Measurements from ENCODE around the gene PRAMEF8. TPM values are rescaled to one million over a fixed set of nuclear protein-coding genes. Genes with fewer than 3 reads are reported as not detected.
"Not testable (repeated sequence)": the region's sequence is repeated elsewhere in the genome, so short reads cannot be mapped to it uniquely, and the experiment has no call there.

PRAMEF8 gene
- total and polyA plus RNA-seq, 12 donors = not detected

DNA sequence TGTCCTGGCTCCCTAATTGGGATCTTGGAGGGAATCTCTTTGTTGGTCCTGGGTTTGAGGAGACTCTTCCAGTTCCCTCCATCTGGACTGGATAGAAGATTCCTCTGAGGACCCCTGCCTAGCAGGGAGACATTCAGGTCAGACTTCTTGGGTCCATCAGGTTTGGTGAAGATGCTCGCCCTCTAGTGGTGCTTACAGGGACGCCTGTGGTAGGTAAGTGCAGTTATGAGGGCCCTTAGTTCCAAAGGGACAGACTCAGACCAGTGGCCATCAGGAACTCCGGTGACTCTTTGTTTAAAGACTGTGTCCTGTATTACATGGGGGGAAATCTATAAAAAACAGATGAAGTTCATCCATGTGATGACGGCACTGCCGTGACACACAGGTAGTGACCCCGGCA is 7.9 kb downstream of the PRAMEF8 start:
- H3K9me3 ChIP-seq; H3K27ac ChIP-seq; DNase-seq; intact Hi-C loops (cut with DNase I); ATAC-seq; H3K4me1 ChIP-seq; H3K36me3 ChIP-seq; H3K27me3 ChIP-seq; H3K4me3 ChIP-seq: not testable (repeated sequence)
- 50 to 51% methylated on average over 2 to 4 of the region's 6 CpGs for WGBS, 2 donors
- TF ChIP-seq, protein P1, sequence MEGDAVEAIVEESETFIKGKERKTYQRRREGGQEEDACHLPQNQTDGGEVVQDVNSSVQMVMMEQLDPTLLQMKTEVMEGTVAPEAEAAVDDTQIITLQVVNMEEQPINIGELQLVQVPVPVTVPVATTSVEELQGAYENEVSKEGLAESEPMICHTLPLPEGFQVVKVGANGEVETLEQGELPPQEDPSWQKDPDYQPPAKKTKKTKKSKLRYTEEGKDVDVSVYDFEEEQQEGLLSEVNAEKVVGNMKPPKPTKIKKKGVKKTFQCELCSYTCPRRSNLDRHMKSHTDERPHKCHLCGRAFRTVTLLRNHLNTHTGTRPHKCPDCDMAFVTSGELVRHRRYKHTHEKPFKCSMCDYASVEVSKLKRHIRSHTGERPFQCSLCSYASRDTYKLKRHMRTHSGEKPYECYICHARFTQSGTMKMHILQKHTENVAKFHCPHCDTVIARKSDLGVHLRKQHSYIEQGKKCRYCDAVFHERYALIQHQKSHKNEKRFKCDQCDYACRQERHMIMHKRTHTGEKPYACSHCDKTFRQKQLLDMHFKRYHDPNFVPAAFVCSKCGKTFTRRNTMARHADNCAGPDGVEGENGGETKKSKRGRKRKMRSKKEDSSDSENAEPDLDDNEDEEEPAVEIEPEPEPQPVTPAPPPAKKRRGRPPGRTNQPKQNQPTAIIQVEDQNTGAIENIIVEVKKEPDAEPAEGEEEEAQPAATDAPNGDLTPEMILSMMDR (IDR thresholded peaks at IDR 0.05) = peak in 1 of 9 donors; percentile 8

GRCh38 chr1:13265124-13265523 is 19.8 kb downstream of the PRAMEF8 start:
- H3K27me3 ChIP-seq; H3K4me1 ChIP-seq; H3K4me3 ChIP-seq; H3K36me3 ChIP-seq; ATAC-seq; intact Hi-C loops (cut with DNase I); H3K27ac ChIP-seq; DNase-seq; H3K9me3 ChIP-seq: not testable (repeated sequence)
- 24 to 31% methylated on average over 2 of the region's 3 CpGs for WGBS, 2 donors

GRCh38 chr1:13253898-13254297 is 31.0 kb downstream of the PRAMEF8 start, which contains the start of gene PRAMEF5:
TSS of gene PRAMEF5 (plus strand) at chr1:13254198. CDS start at chr1:13259269, 5,071 bp downstream.
- H3K27ac ChIP-seq; intact Hi-C loops (cut with DNase I); H3K27me3 ChIP-seq; H3K9me3 ChIP-seq; DNase-seq; H3K4me3 ChIP-seq; H3K4me1 ChIP-seq; ATAC-seq; H3K36me3 ChIP-seq: not testable (repeated sequence)
- 90 to 94% methylated on average over 2 of the region's 5 CpGs for WGBS, 2 donors

DNA sequence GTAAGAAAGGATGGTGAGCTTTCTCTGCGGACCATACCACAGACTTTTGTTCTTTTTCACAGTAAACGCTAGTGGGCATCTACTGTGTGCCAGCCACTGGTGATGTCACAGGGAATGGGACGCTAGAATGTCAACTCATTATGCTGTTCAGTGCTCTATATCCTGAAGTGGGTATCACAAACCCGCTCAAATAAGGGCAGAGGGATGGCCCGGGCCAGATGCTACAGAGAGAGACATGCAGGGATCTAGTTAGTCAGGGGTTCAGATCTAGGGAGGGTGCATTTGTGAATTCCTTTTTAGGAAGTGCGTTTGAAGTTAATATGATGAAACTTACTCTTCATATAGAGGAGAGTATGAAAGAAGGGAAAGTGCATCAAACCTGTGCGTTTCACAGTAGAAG is 37.8 kb downstream of the PRAMEF8 start:
- DNase-seq; H3K4me1 ChIP-seq; ATAC-seq; H3K36me3 ChIP-seq; H3K4me3 ChIP-seq; intact Hi-C loops (cut with DNase I); H3K27ac ChIP-seq; H3K9me3 ChIP-seq: not testable (repeated sequence)
- 74 to 75% methylated on average over 6 of the region's 7 CpGs for whole genome bisulfite sequencing, 2 donors
- H3K27me3 ChIP-seq = peaks cover 0 to 18% (median 6%) of the 10 kb centered on the region in 7 donors

DNA sequence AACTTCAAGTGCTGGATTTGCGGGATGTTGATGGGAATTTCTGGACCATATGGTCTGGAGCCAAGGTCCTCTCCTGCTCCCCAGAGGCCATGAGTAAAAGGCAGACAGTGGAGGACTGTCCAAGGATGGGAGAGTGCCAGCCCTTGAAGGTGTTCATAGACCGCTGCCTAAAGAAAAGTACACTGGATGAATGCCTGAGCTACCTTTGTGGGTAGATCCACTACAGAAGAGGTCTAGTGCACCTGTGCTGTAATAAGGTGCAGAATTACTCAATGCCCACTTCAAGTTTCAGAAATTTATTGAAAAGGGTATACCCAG is 38.4 kb downstream of the PRAMEF8 start:
- DNase-seq; ATAC-seq; H3K4me1 ChIP-seq; H3K4me3 ChIP-seq; H3K27ac ChIP-seq; H3K9me3 ChIP-seq; intact Hi-C loops (cut with DNase I); H3K36me3 ChIP-seq: not testable (repeated sequence)
- H3K27me3 ChIP-seq = peaks cover 0 to 24% (median 9%) of the 10 kb centered on the region in 7 donors
- 63 to 80% methylated on average over 2 of the region's 2 CpGs for WGBS, 2 donors

DNA sequence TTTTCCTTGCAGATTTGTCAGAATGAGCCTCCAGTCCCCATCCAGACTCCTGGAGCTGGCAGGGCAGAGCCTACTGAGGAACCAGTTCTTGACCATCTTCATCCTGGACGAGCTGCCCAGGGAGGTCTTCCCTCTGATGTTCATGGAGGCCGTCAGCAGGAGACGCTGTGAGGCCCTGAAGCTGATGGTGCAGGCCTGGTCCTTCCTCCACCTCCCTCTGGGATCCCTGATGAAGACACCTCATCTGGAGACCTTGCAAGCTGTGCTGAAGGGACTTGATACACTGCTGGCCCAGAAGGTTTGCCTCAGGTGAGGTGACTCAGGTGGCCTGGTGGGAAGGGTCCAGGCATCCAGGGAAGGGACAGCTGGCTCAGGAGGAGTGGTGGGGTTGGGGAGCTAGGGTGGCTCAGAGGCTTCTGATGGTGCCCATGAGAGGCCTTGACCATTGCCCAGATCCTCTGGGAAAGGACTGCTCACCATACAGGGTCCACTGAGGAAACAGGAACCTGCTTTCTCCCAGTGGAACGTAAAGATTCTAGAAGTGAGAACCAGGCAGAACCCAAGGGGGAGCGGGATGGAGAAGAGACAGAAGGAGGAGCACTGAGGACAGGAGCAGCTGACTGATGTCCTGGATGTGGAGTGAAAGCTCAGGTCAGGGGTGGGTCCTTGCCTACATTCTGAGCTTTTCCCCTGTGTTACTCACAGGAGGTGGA is 38.9 kb downstream of the PRAMEF8 start:
- H3K4me1 ChIP-seq; H3K9me3 ChIP-seq; H3K36me3 ChIP-seq; DNase-seq; intact Hi-C loops (cut with DNase I); H3K4me3 ChIP-seq; ATAC-seq; H3K27ac ChIP-seq: not testable (repeated sequence)
- H3K27me3 ChIP-seq = peaks cover 0 to 24% (median 9%) of the 10 kb centered on the region in 7 donors
- WGBS, 2 donors = 66 to 77% methylated on average over 5 of the region's 5 CpGs

- H3K27ac ChIP-seq; DNase-seq; intact Hi-C loops (cut with DNase I); H3K4me3 ChIP-seq; H3K9me3 ChIP-seq; H3K36me3 ChIP-seq; H3K4me1 ChIP-seq: not testable (repeated sequence)
- peak in 1 of 8 donors; percentile 22 for ATAC-seq
- peaks cover 0 to 28% (median 14%) of the 10 kb centered on the region in 7 donors for H3K27me3 ChIP-seq
- 77 to 80% methylated on average over 9 of the region's 9 CpGs for WGBS, 2 donors
Measured at GRCh38 chr1:13243536-13244263, 41.2 kb downstream of the PRAMEF8 start.

GRCh38 chr1:13239633-13240032 is 45.3 kb downstream of the PRAMEF8 start:
- H3K36me3 ChIP-seq; ATAC-seq; DNase-seq; H3K27ac ChIP-seq; H3K4me3 ChIP-seq; intact Hi-C loops (cut with DNase I); H3K9me3 ChIP-seq; H3K4me1 ChIP-seq: not testable (repeated sequence)
- 85 to 89% methylated on average over 4 of the region's 4 CpGs for WGBS, 2 donors
- H3K27me3 ChIP-seq = peaks cover 0 to 49% (median 13%) of the 10 kb centered on the region in 7 donors

- Histone ChIP-seq H3K9me3 (peaks cover 0 to 11% (median 0%) of the 10 kb centered on the region in 11 donors), H3K27me3 (peaks cover 0 to 47% (median 13%) of the 10 kb centered on the region in 7 donors)
- DNase-seq; H3K4me1 ChIP-seq; intact Hi-C loops (cut with DNase I); ATAC-seq; H3K36me3 ChIP-seq; H3K4me3 ChIP-seq; H3K27ac ChIP-seq: not testable (repeated sequence)
- 67 to 71% methylated on average over 4 of the region's 4 CpGs for WGBS, 2 donors
Measured at GRCh38 chr1:13237572-13237971, 47.4 kb downstream of the PRAMEF8 start.

- 53 to 65% methylated on average over 1 of the region's 1 CpG for WGBS, 2 donors
- H3K27ac ChIP-seq; H3K4me3 ChIP-seq; intact Hi-C loops (cut with DNase I); H3K4me1 ChIP-seq; DNase-seq; H3K36me3 ChIP-seq: not testable (repeated sequence)
- Histone ChIP-seq H3K27me3 (peaks cover 0 to 42% (median 11%) of the 10 kb centered on the region in 7 donors), H3K9me3 (peaks cover 0 to 11% (median 0%) of the 10 kb centered on the region in 11 donors)
- ATAC-seq = peak in 1 of 8 donors; percentile 65
Measured at GRCh38 chr1:13234057-13234456, 50.9 kb downstream of the PRAMEF8 start.
